HepG2 (cell line): ENCODE data around the gene TMEM187. TPM values are rescaled to one million over a fixed set of nuclear protein-coding genes. Genes with fewer than 3 reads are reported as not detected.
A peak's percentile ranks its signal among the peaks of the same experiment; 100 is the strongest.

Source experiments
- ATAC-seq: fragments of 200-7000 bp; cut with Tn5 transposase; 3 replicates; pipeline ENCODE4 v1.9.1; 2020; ENCODE audit warnings: mild to moderate bottlenecking, moderate library complexity
- BruUV-seq: library from RNA; stranded (reverse); fragments of 400-500 nt; replicated peaks from 2 replicates; lab custom pipeline; 2021; lab: Mats Ljungman, UMichigan
- CTCF ChIA-PET: fragments of 300-600 bp; formaldehyde crosslinking; extraction: SDS; loops from one replicate; lab custom pipeline; 2021; ENCODE audit warnings: low total read pairs, inconsistent platforms, low intra/inter-chr PET ratio; lab: Yijun Ruan, JAX
- POLR2A ChIA-PET: fragments of 350-600 bp; sonication (Branson Sonifier 250); formaldehyde crosslinking; loops from one replicate; lab custom pipeline; 2020; ENCODE audit warnings: antibody characterized with exemption, inconsistent platforms; lab: Yijun Ruan, JAX
- DNase-seq: peaks from one replicate; pipeline ENCODE4 v3.0.0-alpha.2; 2015; ENCODE audit warnings: low spot score
- FAIRE-seq: peaks from 3 replicates; lab custom pipeline; 2011; peaks lifted over from hg19 to GRCh38; lab: Jason Lieb, UNC
- H2AFZ ChIP-seq: one replicate; pipeline ENCODE4 v1.6.1; 2011; ENCODE audit warnings: low read length, inconsistent platforms
- H3K27ac ChIP-seq: fragments of 300-600 bp; 3 replicates; pipeline ENCODE4 v1.8.0; 2011; ENCODE audit warnings: mixed run types, mild to moderate bottlenecking, mixed read lengths, low read length, inconsistent platforms; ENCODE audit not compliant: insufficient read depth; ENCODE audit errors: extremely low read length
- H3K27me3 ChIP-seq, 2 experiments: fragments of 200-600 bp in 1 of 2; 2 replicates in 1 of 2; 3 replicates in 1 of 2; pipeline versions ENCODE4 v1.6.0 to v1.8.0; 2011; ENCODE audit warnings: low read length in 2 of 2, mild to moderate bottlenecking in 2 of 2, moderate library complexity in 2 of 2, inconsistent platforms in 1 of 2; ENCODE audit not compliant: insufficient read depth in 2 of 2, control insufficient read depth in 1 of 2
- H3K36me3 ChIP-seq, 2 experiments: fragments of 200-600 bp in 1 of 2; replicated peaks in 1 of 2; 2 replicates in 1 of 2; 3 replicates in 1 of 2; pipeline versions ENCODE4 v1.5.1 to v1.8.0; 2011; ENCODE audit warnings: low read length in 2 of 2, inconsistent platforms in 1 of 2; ENCODE audit not compliant: insufficient read depth in 2 of 2, control insufficient read depth in 1 of 2
- H3K4me1 ChIP-seq: 2 replicates; pipeline ENCODE4 v1.5.1; 2012; ENCODE audit warnings: low read length, inconsistent platforms; ENCODE audit not compliant: insufficient read depth
- H3K4me2 ChIP-seq: 2 replicates; pipeline ENCODE4 v1.6.0; 2011; ENCODE audit warnings: low read depth, low read length, inconsistent platforms
- H3K4me3 ChIP-seq, 3 experiments: fragments of 200-600 bp in 1 of 3; sonication (generic), shearing (Covaris generic) in 1 of 3; replicated peaks in 1 of 3; 2 replicates each; pipeline ENCODE4 v1.5.1; 2011 to 2016; ENCODE audit warnings: low read length in 3 of 3, inconsistent platforms in 2 of 3, low read depth in 2 of 3, mild to moderate bottlenecking in 2 of 3, control low read depth in 1 of 3, mixed read lengths in 1 of 3; ENCODE audit not compliant: insufficient read depth in 1 of 3
- H3K79me2 ChIP-seq: one replicate; pipeline ENCODE4 v1.6.1; 2011; ENCODE audit warnings: low read length, inconsistent platforms; ENCODE audit not compliant: insufficient read depth
- H3K9ac ChIP-seq: 2 replicates; pipeline ENCODE4 v1.6.0; 2011; ENCODE audit warnings: mild to moderate bottlenecking, low read depth, low read length, inconsistent platforms; ENCODE audit not compliant: insufficient read depth
- H3K9me3 ChIP-seq: 2 replicates; pipeline ENCODE4 v1.5.1; 2012; ENCODE audit warnings: mild to moderate bottlenecking, low read length
- H4K20me1 ChIP-seq: 2 replicates; pipeline ENCODE4 v1.6.0; 2011; ENCODE audit warnings: inconsistent platforms, mild to moderate bottlenecking, low read length, moderate library complexity; ENCODE audit not compliant: insufficient read depth
- FLYWCH1 ChIP-seq: sonication (generic); formaldehyde crosslinking; IDR thresholded peaks from 2 replicates; pipeline ENCODE4 v1.8.1; 2023; ENCODE audit warnings: mild to moderate bottlenecking, missing genetic modification reagents
- ZNF687 ChIP-seq: sonication (generic); formaldehyde crosslinking; IDR thresholded peaks from 2 replicates; pipeline ENCODE4 v1.5.1; 2020; ENCODE audit warnings: mild to moderate bottlenecking, missing genetic modification reagents, moderate library complexity
- WGBS: methylation state at CpG from one replicate; pipeline ENCODE4 v1.1.6; 2017; ENCODE audit warnings: low lambda C conversion rate; 5-methylcytosine and 5-hydroxymethylcytosine counted together
- in situ Hi-C: cut with HindIII; loops from 2 replicates; pipeline ENCODE4 v1.10.0; 2017; ENCODE audit warnings: low pct_unique_long_range_greater_than_20kb; ENCODE audit not compliant: extremely low pct_ligation_motif_present
- intact Hi-C: fragments of 100-400 bp; cut with micrococcal nuclease; formaldehyde crosslinking; loops from one replicate; pipeline ENCODE4 v1.10.0; 2022; ENCODE audit not compliant: unreplicated experiment
- polyA plus RNA-seq, 8 experiments: library from polyadenylated mRNA; depleted of rRNA in 3 of 8; stranded (reverse) in 7 of 8; unstranded in 1 of 8; fragments of >200 nt; fragmentation: Illumina TruSeq in 4 of 8; extraction: Trizol in 4 of 8; gene quantifications; 2 replicates each; pipeline versions ENCODE4 v1.2.1 to v1.2.3, GENCODE V29; 2011 to 2016; ENCODE audit warnings: low read depth in 4 of 8, missing spikeins in 1 of 8, mixed read lengths in 1 of 8; ENCODE audit not compliant: insufficient read depth in 1 of 8
- total RNA-seq, 5 experiments: library from RNA; depleted of rRNA; stranded (reverse); fragments of >200 nt; fragmentation: Illumina TruSeq; extraction: Trizol; gene quantifications; 2 replicates each; pipeline ENCODE4 v1.2.3, GENCODE V29; 2016; ENCODE audit warnings: low read depth in 1 of 5

Gene TMEM187
- total and polyA plus RNA-seq, 2 of the 13 experiments (the other 11 are each of a cell fraction or from before 2014, with no cell fraction given): 2.2 to 6.2 TPM

- 80% methylated on average over 4 of the region's 14 CpGs for WGBS
- CTCF ChIA-PET: no interaction called here
- in situ Hi-C loops (no loop called here), intact Hi-C loops (no loop called here)
- no peaks in the 10 kb centered on the region for H3K79me2 ChIP-seq
- no peak overlapping the region for H3K4me3 ChIP-seq
- POLR2A ChIA-PET: interaction anchor here (1.9 kb wide), 1 partner anchor 16 kb away, joined by 5 read pairs; no protein-coding TSS in a partner anchor
- H3K9me3 ChIP-seq: no peaks in the 10 kb centered on the region
- no peak for DNase-seq
- H2AFZ ChIP-seq: no peak overlapping the region
- H3K4me1 ChIP-seq: peaks cover 40% of the 10 kb centered on the region
- ATAC-seq: no peak
- H3K27me3 ChIP-seq: no peaks in the 10 kb centered on the region
- FAIRE-seq: no peak
- no peaks in the 10 kb centered on the region for H3K36me3 ChIP-seq
- H4K20me1 ChIP-seq: no peaks in the 10 kb centered on the region
- H3K4me2 ChIP-seq: no peak overlapping the region
- BruUV-seq: no TSS peak
- TF ChIP-seq FLYWCH1 (CRISPR knock-in tag) (no peak), ZNF687 (CRISPR knock-in tag) (peak; percentile 7; the same call in 1 of the 2 replicates)
- H3K27ac ChIP-seq: no peak overlapping the region
- no peak overlapping the region for H3K9ac ChIP-seq
Observed at GRCh38 chrX:153989973-153990655, 17.6 kb downstream of the TMEM187 start.
